Measurements from ENCODE around the gene EHD1.

- TF ChIP-seq FOXM1 (IDR thresholded peaks at IDR 0.05; ENCODE audit: borderline replicate concordance) (no peak), SP1 (IDR thresholded peaks at IDR 0.05) (no peak), FOXA1 (IDR thresholded peaks at IDR 0.05) (no peak), L3MBTL2 (conservative IDR thresholded peaks at IDR 0.05) (no peak), SUZ12 (IDR thresholded peaks at IDR 0.05) (no peak)
Measured at GRCh38 chr11:64857485-64857884, 20.9 kb downstream of the EHD1 start.

Measured in HEK293T (cell line).